ENCODE results near the gene C3orf70. TPM values are rescaled to one million over a fixed set of nuclear protein-coding genes. Genes with fewer than 3 reads are reported as not detected.

Gene C3orf70
- 0.25 and 1.1 TPM in 2 replicates for total RNA-seq (2012; rRNA removed)

- peaks cover 76% of the 10 kb centered on the region for H3K27me3 ChIP-seq (ENCODE audit: control insufficient read depth, insufficient read depth, low read length)
- H3K4me3 ChIP-seq (ENCODE audit: low read length): peak within 1 kb of the TSS; percentile 74
- H3K9ac ChIP-seq (ENCODE audit: low read depth, low read length): peak within 1 kb of the TSS; percentile 36
- no peaks in the 10 kb centered on the region for H3K9me3 ChIP-seq (replicated peaks; ENCODE audit: low read length)
- peaks cover 9% of the 10 kb centered on the region for H3K4me1 ChIP-seq (ENCODE audit: control insufficient read depth, insufficient read depth, low read length)
- no peaks in the 10 kb centered on the region for H3K36me3 ChIP-seq (ENCODE audit: insufficient read depth, low read length)
- H3K4me2 ChIP-seq (ENCODE audit: low read length): peak within 1 kb of the TSS; percentile 94
These were observed at the start of gene C3orf70 for GRCh38 chr3:185152410-185153170. Gene C3orf70, minus strand, starts transcription at chr3:185153060. Its CDS starts 237 bp downstream, at chr3:185152823.

- Histone ChIP-seq H3K4me1 (ENCODE audit: control insufficient read depth, insufficient read depth, low read length) (peaks cover 8% of the 10 kb centered on the region), H3K4me2 (ENCODE audit: low read length) (no peak overlapping the region), H3K27me3 (ENCODE audit: control insufficient read depth, insufficient read depth, low read length) (no peaks in the 10 kb centered on the region), H3K9ac (ENCODE audit: low read depth, low read length) (peak overlapping the region; percentile 45), H3K9me3 (replicated peaks; ENCODE audit: low read length) (no peaks in the 10 kb centered on the region), H3K36me3 (ENCODE audit: insufficient read depth, low read length) (no peaks in the 10 kb centered on the region), H3K4me3 (ENCODE audit: low read length) (no peak overlapping the region)
These were observed 47.8 kb upstream of the C3orf70 start for GRCh38 chr3:185200639-185201038.

DNA sequence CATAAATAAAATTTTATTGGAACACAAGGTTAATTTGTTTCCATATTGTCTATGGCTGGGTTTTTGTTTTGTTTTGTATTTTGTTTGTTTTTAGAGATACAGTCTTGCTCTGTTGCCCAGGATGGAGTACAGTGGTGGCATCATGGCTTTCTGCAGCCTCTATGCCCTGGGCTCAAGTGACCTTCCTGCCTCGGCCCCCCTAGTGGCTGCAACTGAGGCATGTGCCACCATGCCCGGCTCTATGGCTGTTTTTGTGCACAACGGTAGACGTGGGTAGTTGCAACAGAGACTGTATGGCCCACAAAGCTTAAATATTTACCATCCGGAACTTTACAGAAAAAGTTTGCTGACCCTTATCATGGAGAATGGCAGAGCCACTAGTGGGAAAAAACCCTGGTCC is 46.8 kb upstream of the C3orf70 start:
- H3K9ac ChIP-seq (ENCODE audit: low read depth, low read length): no peak overlapping the region
- H3K4me1 ChIP-seq (ENCODE audit: control insufficient read depth, insufficient read depth, low read length): peaks cover 8% of the 10 kb centered on the region
- H3K4me3 ChIP-seq (ENCODE audit: low read length): no peak overlapping the region

GRCh38 chr3:185199206-185199605 is 46.3 kb upstream of the C3orf70 start:
- H3K4me3 ChIP-seq (ENCODE audit: low read length): no peak overlapping the region
- H3K4me1 ChIP-seq (ENCODE audit: control insufficient read depth, insufficient read depth, low read length): peaks cover 8% of the 10 kb centered on the region
- H3K36me3 ChIP-seq (ENCODE audit: insufficient read depth, low read length): no peaks in the 10 kb centered on the region
- H3K27me3 ChIP-seq (ENCODE audit: control insufficient read depth, insufficient read depth, low read length): no peaks in the 10 kb centered on the region
- no peak overlapping the region for H3K4me2 ChIP-seq (ENCODE audit: low read length)
- H3K9ac ChIP-seq (ENCODE audit: low read depth, low read length): no peak overlapping the region
- H3K9me3 ChIP-seq (replicated peaks; ENCODE audit: low read length): no peaks in the 10 kb centered on the region

More for the DNA sequence above, 46.8 kb upstream of the C3orf70 start:
- no peaks in the 10 kb centered on the region for H3K36me3 ChIP-seq (ENCODE audit: insufficient read depth, low read length)
- H3K4me2 ChIP-seq (ENCODE audit: low read length): no peak overlapping the region
- H3K27me3 ChIP-seq (ENCODE audit: control insufficient read depth, insufficient read depth, low read length): no peaks in the 10 kb centered on the region
- no peaks in the 10 kb centered on the region for H3K9me3 ChIP-seq (replicated peaks; ENCODE audit: low read length)

- Histone ChIP-seq H3K36me3 (ENCODE audit: insufficient read depth, low read length) (no peaks in the 10 kb centered on the region), H3K9ac (ENCODE audit: low read depth, low read length) (no peak overlapping the region), H3K4me1 (ENCODE audit: control insufficient read depth, insufficient read depth, low read length) (peaks cover 8% of the 10 kb centered on the region), H3K4me3 (ENCODE audit: low read length) (no peak overlapping the region), H3K27me3 (ENCODE audit: control insufficient read depth, insufficient read depth, low read length) (no peaks in the 10 kb centered on the region), H3K4me2 (ENCODE audit: low read length) (no peak overlapping the region), H3K9me3 (replicated peaks; ENCODE audit: low read length) (no peaks in the 10 kb centered on the region)
These were observed 44.2 kb upstream of the C3orf70 start for GRCh38 chr3:185197068-185197467.

DNA sequence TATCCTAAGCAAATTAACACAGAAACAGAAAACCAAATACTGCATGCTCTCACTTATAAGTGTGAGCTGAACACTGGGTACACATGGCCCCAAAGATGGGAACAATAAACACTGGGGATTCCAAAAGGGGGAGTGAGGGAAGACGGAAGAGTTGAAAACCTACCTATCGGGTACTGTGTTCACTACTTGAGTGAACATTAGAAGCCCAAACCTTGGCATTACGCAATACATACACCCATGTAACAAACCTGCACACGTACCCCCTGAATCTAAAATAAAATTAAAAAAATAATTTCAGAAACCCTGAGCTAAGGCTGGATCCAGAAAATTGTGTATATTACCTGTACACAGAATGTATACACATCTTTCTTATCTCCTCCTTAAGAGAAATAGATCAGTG is 42.8 kb upstream of the C3orf70 start:
- peaks cover 4% of the 10 kb centered on the region for H3K4me1 ChIP-seq (ENCODE audit: control insufficient read depth, insufficient read depth, low read length)
- no peak overlapping the region for H3K4me2 ChIP-seq (ENCODE audit: low read length)
- H3K36me3 ChIP-seq (ENCODE audit: insufficient read depth, low read length): no peaks in the 10 kb centered on the region
- no peak overlapping the region for H3K9ac ChIP-seq (ENCODE audit: low read depth, low read length)
- H3K9me3 ChIP-seq (replicated peaks; ENCODE audit: low read length): no peaks in the 10 kb centered on the region
- H3K27me3 ChIP-seq (ENCODE audit: control insufficient read depth, insufficient read depth, low read length): no peaks in the 10 kb centered on the region
- H3K4me3 ChIP-seq (ENCODE audit: low read length): no peak overlapping the region

- H3K4me2 ChIP-seq (ENCODE audit: low read length): no peak overlapping the region
- H3K27me3 ChIP-seq (ENCODE audit: control insufficient read depth, insufficient read depth, low read length): peaks cover 3% of the 10 kb centered on the region
- no peaks in the 10 kb centered on the region for H3K9me3 ChIP-seq (replicated peaks; ENCODE audit: low read length)
- no peaks in the 10 kb centered on the region for H3K36me3 ChIP-seq (ENCODE audit: insufficient read depth, low read length)
- H3K9ac ChIP-seq (ENCODE audit: low read depth, low read length): no peak overlapping the region
- no peak overlapping the region for H3K4me3 ChIP-seq (ENCODE audit: low read length)
- no peaks in the 10 kb centered on the region for H3K4me1 ChIP-seq (ENCODE audit: control insufficient read depth, insufficient read depth, low read length)
These were observed 36.0 kb upstream of the C3orf70 start for GRCh38 chr3:185188816-185189215.

DNA sequence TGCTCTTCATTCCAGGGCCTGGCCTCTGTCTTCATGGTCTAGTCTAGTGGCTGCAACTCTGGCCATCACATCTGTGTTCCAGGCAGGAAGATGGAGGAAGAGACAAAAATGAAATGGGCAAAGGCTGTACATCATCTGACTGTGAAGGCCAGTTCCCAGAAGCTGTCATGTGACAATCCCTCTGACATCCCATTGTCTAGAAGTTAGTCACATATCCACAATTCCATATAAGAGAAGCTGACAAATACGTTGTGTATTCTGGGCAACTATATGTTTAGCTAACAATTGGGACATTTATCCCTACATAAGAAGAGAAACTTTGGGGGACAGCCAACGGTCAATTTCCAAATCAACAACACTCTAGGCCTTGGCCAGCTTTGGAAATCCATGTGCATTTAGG is 34.5 kb upstream of the C3orf70 start:
- Histone ChIP-seq H3K27me3 (ENCODE audit: control insufficient read depth, insufficient read depth, low read length) (peaks cover 6% of the 10 kb centered on the region), H3K4me2 (ENCODE audit: low read length) (no peak overlapping the region), H3K4me1 (ENCODE audit: control insufficient read depth, insufficient read depth, low read length) (no peaks in the 10 kb centered on the region), H3K4me3 (ENCODE audit: low read length) (no peak overlapping the region), H3K9me3 (replicated peaks; ENCODE audit: low read length) (no peaks in the 10 kb centered on the region), H3K36me3 (ENCODE audit: insufficient read depth, low read length) (no peaks in the 10 kb centered on the region), H3K9ac (ENCODE audit: low read depth, low read length) (no peak overlapping the region)

DNA sequence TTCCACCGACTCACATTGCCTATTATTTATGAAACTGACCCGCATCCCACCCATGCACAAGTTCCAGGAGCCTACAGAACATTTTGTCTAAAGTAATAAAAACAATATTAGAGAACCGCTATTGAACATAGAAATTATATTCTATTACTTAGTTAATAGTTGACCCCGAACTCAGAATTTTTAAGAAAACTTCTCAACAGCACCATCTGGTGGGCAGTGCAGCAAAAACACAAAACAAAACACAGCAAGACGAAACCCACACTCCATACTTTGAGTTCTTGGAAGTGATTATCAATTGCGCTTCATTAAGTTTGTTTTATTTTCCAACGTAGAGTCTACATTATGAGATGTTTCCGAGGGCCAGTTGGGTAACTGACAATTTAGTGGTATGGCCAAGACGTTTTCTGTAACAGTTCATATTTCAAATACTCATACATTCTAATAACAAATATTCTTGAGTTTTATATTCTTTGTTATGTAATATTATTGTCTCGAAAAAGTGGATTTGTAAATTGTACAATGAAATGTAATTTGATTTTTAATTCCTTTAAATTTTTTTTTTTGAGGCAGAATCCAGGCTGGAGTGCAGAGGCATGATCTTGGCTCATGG is 24.0 kb upstream of the C3orf70 start:
- Histone ChIP-seq H3K4me2 (ENCODE audit: low read length) (no peak overlapping the region), H3K4me3 (ENCODE audit: low read length) (no peak overlapping the region), H3K9ac (ENCODE audit: low read depth, low read length) (no peak overlapping the region), H3K9me3 (replicated peaks; ENCODE audit: low read length) (no peaks in the 10 kb centered on the region), H3K36me3 (ENCODE audit: insufficient read depth, low read length) (no peaks in the 10 kb centered on the region), H3K27me3 (ENCODE audit: control insufficient read depth, insufficient read depth, low read length) (peaks cover 39% of the 10 kb centered on the region), H3K4me1 (ENCODE audit: control insufficient read depth, insufficient read depth, low read length) (peaks cover 8% of the 10 kb centered on the region)

DNA sequence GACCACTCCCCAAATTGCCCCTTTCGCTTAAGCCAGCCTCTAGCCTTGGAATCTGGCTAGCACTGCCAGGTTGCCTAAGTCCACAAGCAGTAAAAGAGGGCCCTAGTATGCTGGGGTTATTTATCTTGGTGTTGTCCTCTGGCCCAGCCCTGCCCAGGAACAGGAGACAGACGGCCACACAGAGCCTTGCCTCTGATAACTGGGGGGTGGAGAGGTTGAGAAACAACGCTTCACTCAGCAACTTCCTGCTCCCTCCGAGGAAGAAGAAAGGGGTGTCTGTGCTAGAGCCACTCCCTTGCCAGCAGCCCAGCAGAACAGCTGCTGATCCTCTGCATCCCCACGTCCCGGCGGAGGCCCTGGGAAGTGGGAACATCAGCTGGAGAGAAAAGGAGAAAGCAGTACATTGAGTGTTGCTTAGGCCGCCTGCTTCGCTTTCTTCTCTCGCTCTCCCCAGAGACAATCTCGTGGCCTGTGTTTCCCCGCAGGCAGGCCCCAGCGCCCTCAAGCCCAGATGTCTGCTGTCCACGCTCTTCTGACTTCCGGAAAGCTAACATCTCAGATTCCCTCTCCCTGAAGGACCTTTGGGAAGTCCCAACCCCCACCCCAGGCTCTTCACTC is 22.6 kb upstream of the C3orf70 start:
- peaks cover 8% of the 10 kb centered on the region for H3K4me1 ChIP-seq (ENCODE audit: control insufficient read depth, insufficient read depth, low read length)
- H3K4me2 ChIP-seq (ENCODE audit: low read length): peak overlapping the region; percentile 33
- H3K27me3 ChIP-seq (ENCODE audit: control insufficient read depth, insufficient read depth, low read length): peaks cover 27% of the 10 kb centered on the region
- H3K9me3 ChIP-seq (replicated peaks; ENCODE audit: low read length): no peaks in the 10 kb centered on the region
- no peaks in the 10 kb centered on the region for H3K36me3 ChIP-seq (ENCODE audit: insufficient read depth, low read length)
- H3K4me3 ChIP-seq (ENCODE audit: low read length): no peak overlapping the region
- H3K9ac ChIP-seq (ENCODE audit: low read depth, low read length): peak overlapping the region; percentile 20

DNA sequence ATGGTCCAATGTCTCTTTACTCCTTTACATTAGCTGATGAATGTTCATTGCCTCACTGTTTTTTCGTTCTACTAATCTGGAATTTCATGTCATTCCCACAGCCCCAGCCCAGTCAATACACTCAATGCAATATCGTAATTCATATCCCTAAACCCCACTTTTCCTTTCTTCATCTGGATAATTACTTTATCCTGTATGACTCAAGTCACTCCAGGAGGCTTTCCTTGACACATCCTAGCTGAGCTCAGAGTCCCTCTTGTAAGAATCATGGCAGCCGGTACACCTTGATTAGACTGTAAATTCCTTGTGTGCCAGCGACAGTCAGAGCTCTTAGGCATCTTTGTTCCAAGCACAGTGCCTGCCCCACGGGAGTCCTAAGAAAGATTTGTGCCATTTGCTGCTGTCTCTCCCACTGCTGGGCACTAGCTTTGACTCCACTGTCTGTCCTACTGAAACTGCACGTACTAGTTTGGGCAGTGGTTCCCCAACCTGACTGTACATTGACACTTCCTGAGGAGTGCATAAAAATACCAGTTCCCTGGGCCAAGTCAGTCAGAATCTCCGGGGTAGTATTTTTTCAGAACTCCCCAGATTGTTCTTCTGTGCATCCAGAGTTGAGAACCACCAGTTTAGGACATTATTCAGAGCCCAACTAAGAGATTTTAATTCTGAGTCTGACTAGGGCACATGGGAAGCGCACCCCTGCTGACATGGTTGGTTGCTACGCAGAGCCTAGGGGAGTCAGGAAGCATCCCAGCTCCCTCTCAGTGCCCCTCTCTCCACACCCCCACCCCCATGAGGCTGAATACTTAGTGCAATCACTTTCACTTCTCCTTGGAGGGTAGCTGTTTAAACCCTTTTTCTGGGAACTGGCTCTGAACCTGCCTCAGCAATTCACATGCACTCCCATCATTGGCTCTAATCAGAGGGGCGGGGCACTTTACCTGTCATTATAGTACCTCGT is 19.5 kb upstream of the C3orf70 start:
- Histone ChIP-seq H3K4me2 (ENCODE audit: low read length) (no peak overlapping the region), H3K4me1 (ENCODE audit: control insufficient read depth, insufficient read depth, low read length) (peaks cover 8% of the 10 kb centered on the region), H3K9ac (ENCODE audit: low read depth, low read length) (no peak overlapping the region), H3K4me3 (ENCODE audit: low read length) (no peak overlapping the region), H3K27me3 (ENCODE audit: control insufficient read depth, insufficient read depth, low read length) (peaks cover 5% of the 10 kb centered on the region), H3K36me3 (ENCODE audit: insufficient read depth, low read length) (no peaks in the 10 kb centered on the region), H3K9me3 (replicated peaks; ENCODE audit: low read length) (no peaks in the 10 kb centered on the region)

Measured in skeletal muscle satellite cell (primary cell).